ENCODE results near the gene EHMT2. TPM values are rescaled to one million over a fixed set of nuclear protein-coding genes. Genes with fewer than 3 reads are reported as not detected.

The EHMT2 gene
- total and polyA plus RNA-seq, 2 of the 13 experiments (the other 11 are each of a cell fraction or from before 2014, with no cell fraction given) = 55.2 to 69.2 TPM

GRCh38 chr6:31927242-31927862 is 29.9 kb upstream of the EHMT2 start, which contains the start of gene C2 (continued):
- TF ChIP-seq HNF1B (CRISPR knock-in tag; IDR thresholded peaks at IDR 0.05) (peak; percentile 55), ZKSCAN1 (IDR thresholded peaks at IDR 0.05; ENCODE audit: low read length) (no peak), PHF20 (CRISPR knock-in tag; IDR thresholded peaks at IDR 0.05) (no peak), PCBP2 (optimal IDR thresholded peaks at IDR 0.05; ENCODE audit: low read depth, low read length, poor library complexity, severe bottlenecking) (no peak), ASH2L (IDR thresholded peaks at IDR 0.05; ENCODE audit: insufficient read length, low read depth, low read length) (peak; percentile 45), ZBTB39 (CRISPR knock-in tag; IDR thresholded peaks at IDR 0.05) (no peak), HMG20A (CRISPR knock-in tag; IDR thresholded peaks at IDR 0.05; ENCODE audit: borderline replicate concordance) (peak; percentile 91; the same call in 1 of the 2 replicates), NCOA2 (CRISPR knock-in tag; IDR thresholded peaks at IDR 0.05) (peak; percentile 93), ZNF282 (IDR thresholded peaks at IDR 0.05; ENCODE audit: partially characterized antibody) (no peak), NKX3-1 (CRISPR knock-in tag; IDR thresholded peaks at IDR 0.05) (no peak), DMAP1 (CRISPR knock-in tag; IDR thresholded peaks at IDR 0.05) (peak; percentile 93; the same call in 1 of the 2 replicates), ZNF335 (CRISPR knock-in tag; IDR thresholded peaks at IDR 0.05) (peak; percentile 94), KDM3A (CRISPR knock-in tag; IDR thresholded peaks at IDR 0.05; ENCODE audit: low read depth) (peak; percentile 57; the same call in 1 of the 2 replicates), ZNF547 (CRISPR knock-in tag; IDR thresholded peaks at IDR 0.05) (peak; percentile 6), SAFB2 (CRISPR knock-in tag; IDR thresholded peaks at IDR 0.05; ENCODE audit: borderline replicate concordance, low read depth) (peak; percentile 67; the same call in 1 of the 2 replicates), ZNF775 (CRISPR knock-in tag; IDR thresholded peaks at IDR 0.05; ENCODE audit: borderline replicate concordance) (no peak), ZNF256 (CRISPR knock-in tag; conservative IDR thresholded peaks at IDR 0.05) (no peak; the same call in 1 of the 2 replicates), ZBTB14 (CRISPR knock-in tag; IDR thresholded peaks at IDR 0.05) (0 out of 2 replicates have a peak, but pooled peaks have one; percentile 23), DR1 (CRISPR knock-in tag; IDR thresholded peaks at IDR 0.05) (no peak), MBD4 (IDR thresholded peaks at IDR 0.05; ENCODE audit: borderline replicate concordance, low read length) (no peak), NR2C2 (CRISPR knock-in tag; IDR thresholded peaks at IDR 0.05; ENCODE audit: borderline replicate concordance) (peak; percentile 53; the same call in 1 of the 2 replicates), GRHL1 (CRISPR knock-in tag; conservative IDR thresholded peaks at IDR 0.05) (no peak), ZNF615 (CRISPR knock-in tag; IDR thresholded peaks at IDR 0.05; ENCODE audit: borderline replicate concordance) (no peak; the same call in 1 of the 2 replicates)

Measured in HepG2 (cell line).